Tibial nerve (tissue), 4 donors: Measurements from ENCODE around the gene SKIC8. TPM values are rescaled to one million over a fixed set of nuclear protein-coding genes. Genes with fewer than 3 reads are reported as not detected.

ENCODE experiments used
- DNase-seq, 2 donors: peaks; one replicate each; pipeline ENCODE4 v3.0.0-alpha.2; 2019; ENCODE audit warnings: low spot score in 2 of 2
- H3K27ac ChIP-seq, 4 donors: fragments of 200-600 bp; sonication (generic) in 3 of 4; one replicate each; pipeline ENCODE4 v1.5.1; 2017 to 2019; ENCODE audit warnings: mild to moderate bottlenecking in 1 of 4
- H3K27me3 ChIP-seq, 2 donors: fragments of 200-600 bp; sonication (generic) in 1 of 2; one replicate each; pipeline versions ENCODE4 v1.5.1 to v1.6.0; 2017 to 2019
- H3K36me3 ChIP-seq, 3 donors: fragments of 200-600 bp; sonication (generic); one replicate each; pipeline ENCODE4 v1.5.1; 2018 to 2019
- H3K4me1 ChIP-seq, 4 donors: fragments of 200-600 bp; sonication (generic) in 3 of 4; one replicate each; pipeline ENCODE4 v1.5.1; 2017 to 2019
- H3K4me3 ChIP-seq, 4 donors: fragments of 200-600 bp; sonication (generic) in 3 of 4; one replicate each; pipeline ENCODE4 v1.5.1; 2017 to 2019; ENCODE audit warnings: mild to moderate bottlenecking in 1 of 4, moderate library complexity in 1 of 4
- H3K9me3 ChIP-seq, 4 donors: fragments of 200-600 bp; sonication (generic) in 3 of 4; one replicate each; pipeline ENCODE4 v1.5.1; 2017 to 2019
- CTCF ChIP-seq, 5 experiments: fragments of 200-600 bp in 3 of 5; fragments of 450-650 bp in 2 of 5; sonication (generic) in 3 of 5; IDR thresholded peaks; one replicate each; pipeline ENCODE4 v1.5.1; 2016 to 2019; ENCODE audit warnings: antibody characterized with exemption in 5 of 5, mild to moderate bottlenecking in 3 of 5, moderate library complexity in 2 of 5
- EP300 ChIP-seq, 2 donors: sonication (generic); formaldehyde crosslinking; IDR thresholded peaks; one replicate each; pipeline ENCODE4 v1.6.1; 2017; ENCODE audit warnings: antibody characterized with exemption in 2 of 2, mild to moderate bottlenecking in 1 of 2
- POLR2A ChIP-seq, 2 donors: fragments of 450-650 bp; IDR thresholded peaks; one replicate each; pipeline ENCODE4 v1.6.1; 2017; ENCODE audit warnings: antibody characterized with exemption in 2 of 2, mild to moderate bottlenecking in 2 of 2, moderate library complexity in 2 of 2
- WGBS, 2 donors: methylation state at CpG; one replicate each; pipeline ENCODE4 v1.1.5; 2018; 5-methylcytosine and 5-hydroxymethylcytosine counted together
- total RNA-seq, 4 donors: library from RNA; depleted of rRNA; stranded (reverse); fragments of >200 nt; gene quantifications; one replicate each; pipeline ENCODE4 v1.1.0, GENCODE V29; 2016

Gene SKIC8
- total RNA-seq, 4 donors from 2014 or later = 50.3 to 75.1 (median 55.5) TPM

GRCh38 chr15:78315686-78316282 is 16.4 kb upstream of the SKIC8 start:
- H3K27me3 ChIP-seq = no peaks in the 10 kb centered on the region
- no peak overlapping the region for H3K4me3 ChIP-seq
- H3K36me3 ChIP-seq = no peaks in the 10 kb centered on the region
- 38 to 52% methylated on average over 7 of the region's 7 CpGs for WGBS, 2 donors
- TF ChIP-seq EP300 (IDR thresholded peaks at IDR 0.05) = no peak
- TF ChIP-seq POLR2A (IDR thresholded peaks at IDR 0.05) = no peak
- no peak for TF ChIP-seq CTCF (IDR thresholded peaks at IDR 0.05)
- H3K27ac ChIP-seq = peak overlapping the region in 2 of 4 donors; percentile 33 to 38
- no peak for DNase-seq
- H3K4me1 ChIP-seq = peaks cover 0 to 8% (median 0%) of the 10 kb centered on the region in 4 donors
- H3K9me3 ChIP-seq = no peaks in the 10 kb centered on the region

GRCh38 chr15:78314181-78314581 is 14.8 kb upstream of the SKIC8 start:
- Histone ChIP-seq H3K27me3 (no peaks in the 10 kb centered on the region), H3K9me3 (no peaks in the 10 kb centered on the region), H3K27ac (no peak overlapping the region), H3K36me3 (no peaks in the 10 kb centered on the region), H3K4me1 (peaks cover 0 to 8% (median 0%) of the 10 kb centered on the region in 4 donors), H3K4me3 (no peak overlapping the region)
- 66 to 74% methylated on average over 7 of the region's 7 CpGs for WGBS, 2 donors
- TF ChIP-seq EP300 (IDR thresholded peaks at IDR 0.05) = no peak
- TF ChIP-seq CTCF (IDR thresholded peaks at IDR 0.05) = no peak
- TF ChIP-seq POLR2A (IDR thresholded peaks at IDR 0.05) = no peak
- DNase-seq = no peak

GRCh38 chr15:78313383-78313782 is 14.0 kb upstream of the SKIC8 start:
- TF ChIP-seq POLR2A (IDR thresholded peaks at IDR 0.05) (no peak), EP300 (IDR thresholded peaks at IDR 0.05) (no peak), CTCF (IDR thresholded peaks at IDR 0.05) (no peak)
- 69 to 77% methylated on average over 7 to 8 of the region's 8 CpGs for WGBS, 2 donors
- H3K9me3 ChIP-seq = no peaks in the 10 kb centered on the region
- H3K4me1 ChIP-seq = peaks cover 0 to 12% (median under 1%) of the 10 kb centered on the region in 4 donors
- DNase-seq = no peak
- no peaks in the 10 kb centered on the region for H3K27me3 ChIP-seq
- H3K36me3 ChIP-seq = no peaks in the 10 kb centered on the region
- no peak overlapping the region for H3K4me3 ChIP-seq
- no peak overlapping the region for H3K27ac ChIP-seq

GRCh38 chr15:78312957-78313356 is 13.5 kb upstream of the SKIC8 start:
- DNase-seq = no peak
- WGBS, 2 donors = 72% methylated on average over 5 of the region's 5 CpGs
- no peak overlapping the region for H3K4me3 ChIP-seq

More at GRCh38 chr15:78312957-78313356, 13.5 kb upstream of the SKIC8 start:
- TF ChIP-seq EP300 (IDR thresholded peaks at IDR 0.05) (no peak), POLR2A (IDR thresholded peaks at IDR 0.05) (no peak), CTCF (IDR thresholded peaks at IDR 0.05) (no peak)
- peaks cover 0 to 17% (median 3%) of the 10 kb centered on the region in 4 donors for H3K4me1 ChIP-seq
- H3K9me3 ChIP-seq = no peaks in the 10 kb centered on the region
- no peaks in the 10 kb centered on the region for H3K27me3 ChIP-seq
- H3K36me3 ChIP-seq = no peaks in the 10 kb centered on the region
- H3K27ac ChIP-seq = no peak overlapping the region
